GM18508 (cell line): ENCODE measurements around the gene ZBTB16.

Experiments used
- ATAC-seq: cut with Tn5 transposase; IDR thresholded peaks from one replicate; pipeline ENCODE4 v1.9.1; 2021; ENCODE audit warnings: moderate number of reproducible peaks; ENCODE audit not compliant: insufficient read depth, unreplicated experiment

Gene ZBTB16

DNA sequence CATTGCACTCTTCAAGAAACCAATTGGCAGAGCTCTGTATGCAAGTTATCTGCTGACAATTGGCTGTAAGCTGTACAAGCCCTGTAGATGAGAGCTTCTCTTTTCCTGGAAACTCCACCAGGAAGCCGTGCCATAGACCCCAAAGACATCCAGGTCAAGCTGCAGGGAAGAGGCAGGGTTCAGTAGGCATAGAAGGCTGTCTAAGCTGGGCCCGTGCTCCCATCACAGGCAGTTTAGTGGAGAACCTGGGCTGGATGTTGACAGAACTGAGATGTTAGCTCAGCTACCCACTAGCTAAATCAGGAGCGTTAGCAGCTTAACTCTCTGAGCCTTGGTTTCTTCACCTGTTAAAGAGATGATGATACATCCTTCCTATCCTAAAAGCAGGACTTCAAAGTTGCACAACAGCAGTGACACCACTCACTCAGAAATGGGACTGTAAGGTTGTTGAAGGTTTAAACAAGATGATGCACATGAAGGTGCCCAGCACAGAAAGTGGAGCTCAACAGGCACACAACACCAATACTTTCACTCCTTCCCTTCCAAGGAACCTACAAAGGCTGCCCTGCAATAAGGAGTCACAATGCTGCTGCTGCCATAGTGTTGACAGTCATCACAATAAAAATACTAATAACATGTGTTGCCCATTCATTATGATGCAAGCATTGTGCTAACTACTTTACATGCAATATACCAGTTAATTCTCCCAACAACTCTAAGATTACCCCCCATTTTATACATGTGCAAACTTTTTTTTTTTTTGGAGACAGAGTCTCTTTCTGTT is 115.4 kb downstream of the ZBTB16 start:
- no peak for ATAC-seq

DNA sequence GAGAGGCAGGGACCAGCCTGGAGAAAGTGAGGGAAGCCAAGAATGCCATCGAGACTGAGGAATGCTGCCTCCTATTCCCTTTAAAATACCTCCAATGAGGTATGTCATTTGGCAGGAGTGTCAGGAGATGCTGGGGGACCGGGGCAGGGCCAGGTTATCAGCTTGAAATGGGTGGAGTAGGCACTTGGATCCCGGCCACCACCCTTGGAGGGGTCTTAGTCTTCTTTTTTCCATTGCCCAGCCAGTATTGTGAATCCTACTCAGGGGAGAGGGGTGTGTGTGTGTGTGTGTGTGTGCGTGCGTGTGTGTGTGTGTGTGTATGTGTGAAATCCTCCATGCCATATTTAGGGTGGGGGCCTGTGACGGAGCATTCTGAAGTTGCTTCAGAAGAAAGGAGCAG is 116.2 kb downstream of the ZBTB16 start:
- ATAC-seq: no peak

DNA sequence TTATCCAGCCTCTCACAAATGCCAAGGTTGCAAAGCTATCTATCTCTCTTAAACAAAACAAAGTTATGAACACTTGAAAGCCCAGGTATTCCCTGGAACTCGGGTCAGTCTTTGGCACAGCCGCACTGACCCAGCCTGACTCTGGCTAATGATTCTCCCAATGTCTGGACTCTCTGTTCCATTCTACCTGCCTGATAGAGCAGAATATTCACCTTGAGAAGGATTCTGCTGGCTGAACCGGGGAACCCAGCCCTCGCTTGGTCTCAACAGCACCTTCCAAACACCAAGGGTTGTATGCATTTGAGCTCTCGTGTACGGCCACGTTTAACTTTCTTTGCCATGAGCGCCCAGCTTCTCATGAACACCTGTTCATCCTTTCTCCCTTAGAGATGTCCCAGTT is 116.8 kb downstream of the ZBTB16 start:
- no peak for ATAC-seq

DNA sequence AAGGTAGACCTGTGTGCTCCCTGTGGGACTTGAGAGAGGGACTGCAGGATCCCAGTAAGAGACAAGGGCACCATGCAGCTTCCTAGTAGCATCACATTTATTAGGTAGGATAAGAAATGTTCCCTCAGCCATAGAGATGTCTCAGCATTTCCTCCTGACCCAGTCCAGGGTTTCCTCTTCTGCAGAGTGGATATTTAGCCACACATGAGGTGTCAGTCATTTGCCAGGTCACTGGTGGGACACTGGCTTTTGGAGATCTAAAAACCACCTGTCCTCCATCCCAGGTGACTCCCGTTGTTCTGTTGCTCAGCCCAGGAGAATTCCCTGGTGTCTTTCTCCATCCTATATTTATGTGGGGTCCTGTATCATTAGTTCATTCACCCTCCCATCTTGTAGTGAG is 119.1 kb downstream of the ZBTB16 start:
- no peak for ATAC-seq

DNA sequence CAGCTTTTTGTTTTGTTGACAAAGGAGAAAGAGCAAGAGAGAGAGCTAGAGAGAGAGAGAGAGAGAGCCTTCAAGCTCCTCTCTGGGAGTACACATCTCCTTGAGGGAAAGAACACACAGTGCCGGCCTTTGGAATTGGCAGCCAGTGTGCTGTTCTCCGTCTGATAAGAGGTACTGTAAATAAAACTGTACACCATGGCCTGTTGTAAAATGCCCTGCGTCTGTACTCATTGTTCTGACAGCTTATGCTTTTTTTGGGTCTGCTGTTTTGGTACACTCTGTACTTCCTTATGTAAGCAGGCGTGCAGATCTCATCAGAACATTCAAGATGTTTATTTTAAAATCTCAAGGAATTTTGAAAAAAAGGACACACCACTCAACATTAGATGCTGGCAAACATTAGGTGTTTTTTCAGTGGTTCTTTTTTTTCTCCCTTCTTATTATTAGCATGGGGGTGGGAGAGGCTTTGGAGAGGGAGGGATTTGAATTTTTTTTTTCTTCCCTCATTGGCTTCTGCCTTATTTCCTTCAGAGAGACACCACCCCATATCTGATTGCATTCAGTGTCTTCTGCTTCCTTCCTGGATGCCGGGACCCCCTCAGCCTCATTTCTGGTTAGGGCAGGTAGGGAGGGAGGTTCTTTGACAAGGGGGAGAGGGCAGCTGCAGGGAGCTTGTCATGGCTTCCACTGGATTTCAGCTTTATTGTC is 119.9 kb downstream of the ZBTB16 start:
- no peak for ATAC-seq

DNA sequence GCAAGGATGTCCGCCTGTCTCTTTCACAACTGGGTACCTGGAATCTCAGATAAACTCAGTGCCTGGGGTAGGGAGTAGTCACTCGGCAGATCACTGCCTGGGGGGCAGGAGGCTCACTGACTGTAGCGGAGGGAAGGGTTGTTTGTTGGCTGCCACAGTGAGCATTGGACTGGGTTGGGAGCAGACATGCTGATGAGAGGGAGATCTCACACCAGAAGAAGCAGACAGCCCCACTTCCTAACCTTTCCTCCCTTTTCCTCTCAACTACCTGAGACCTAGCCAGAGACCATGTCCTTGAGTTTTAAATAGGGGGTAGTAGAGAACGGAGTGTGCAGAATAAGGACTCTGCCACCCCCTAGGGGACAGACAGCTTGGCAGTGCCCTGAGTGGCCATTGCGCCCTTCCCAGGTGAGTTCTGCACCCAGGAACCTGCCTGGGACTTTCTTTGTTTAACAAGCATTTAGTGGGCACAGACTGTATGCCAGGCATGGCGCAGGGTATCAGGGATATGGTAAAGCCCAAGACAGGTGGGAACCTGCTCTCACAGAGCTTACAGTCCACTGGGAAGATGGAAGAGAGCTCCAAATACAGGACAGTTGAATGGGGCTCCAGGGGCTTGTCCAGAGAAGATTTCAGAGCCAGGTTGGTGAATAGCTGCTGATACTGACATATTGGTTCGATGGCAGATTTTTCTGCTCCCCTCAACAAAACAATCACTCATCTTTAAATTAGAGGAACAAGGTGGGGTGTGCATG is 121.0 kb downstream of the ZBTB16 start:
- ATAC-seq: no peak

DNA sequence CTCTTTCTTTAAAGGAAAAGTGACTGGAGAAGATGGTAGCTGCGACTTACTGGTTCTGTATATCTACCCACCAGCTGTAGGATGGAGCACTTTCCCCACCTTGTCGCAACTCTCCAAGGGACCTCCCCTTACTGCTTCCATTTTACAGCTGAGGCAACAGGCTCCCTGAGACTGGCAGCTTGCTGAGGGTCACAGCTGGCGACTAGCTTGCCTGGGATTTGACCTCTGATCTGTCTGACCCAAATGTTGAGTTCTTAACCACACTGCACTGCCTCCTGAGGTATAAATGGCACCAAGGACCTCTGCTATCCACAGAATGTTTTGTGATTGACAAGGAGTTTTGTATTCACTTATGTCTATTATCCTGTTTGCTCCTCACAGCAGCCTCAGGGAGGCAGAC is 121.7 kb downstream of the ZBTB16 start:
- no peak for ATAC-seq

DNA sequence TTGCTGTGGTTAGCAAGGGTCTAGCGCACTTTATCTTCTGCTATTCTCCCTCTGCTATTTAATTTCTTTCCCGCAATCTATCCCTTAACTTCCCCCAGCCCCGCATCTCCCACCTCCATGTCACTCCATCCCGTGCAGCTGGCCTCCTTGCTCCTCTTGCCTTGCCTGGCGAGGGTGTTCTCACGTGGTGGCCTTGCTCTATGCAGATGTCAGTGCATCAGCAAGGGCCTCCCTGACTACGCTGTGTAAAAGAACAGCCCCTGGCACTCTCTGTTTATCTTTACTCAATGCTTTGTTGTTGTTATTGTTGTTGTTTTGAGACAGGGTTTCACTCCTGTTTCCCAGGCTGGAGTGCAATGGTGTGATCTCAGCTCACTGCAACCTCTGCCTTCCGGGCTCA is 122.2 kb downstream of the ZBTB16 start:
- no peak for ATAC-seq

DNA sequence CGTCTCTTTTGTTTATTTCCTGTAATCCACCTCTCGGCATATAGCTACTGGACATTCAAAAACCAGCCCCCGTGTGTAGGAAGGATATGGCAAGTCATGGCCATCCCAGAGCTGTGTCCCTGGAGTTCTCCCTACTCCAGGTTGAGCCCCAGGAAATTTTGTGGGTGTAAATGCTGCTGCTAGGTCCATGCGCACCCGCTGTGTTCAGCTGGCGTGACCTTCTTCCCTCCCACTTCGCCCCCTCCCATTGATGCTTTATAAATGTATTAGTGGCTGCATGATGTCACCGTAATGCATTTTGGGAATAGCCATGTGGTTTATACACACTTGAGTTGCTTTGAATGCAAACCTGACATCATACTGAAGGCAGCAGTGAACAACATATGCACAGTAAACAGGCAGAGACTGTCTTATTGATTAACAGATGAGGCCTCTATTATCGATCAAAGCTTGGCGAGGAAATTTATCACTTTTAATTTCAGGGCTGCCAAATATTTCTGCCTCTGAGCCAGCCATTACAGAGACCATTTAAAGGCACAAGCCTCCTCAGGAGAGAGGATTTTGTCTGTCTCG is 123.0 kb downstream of the ZBTB16 start:
- ATAC-seq: no peak

DNA sequence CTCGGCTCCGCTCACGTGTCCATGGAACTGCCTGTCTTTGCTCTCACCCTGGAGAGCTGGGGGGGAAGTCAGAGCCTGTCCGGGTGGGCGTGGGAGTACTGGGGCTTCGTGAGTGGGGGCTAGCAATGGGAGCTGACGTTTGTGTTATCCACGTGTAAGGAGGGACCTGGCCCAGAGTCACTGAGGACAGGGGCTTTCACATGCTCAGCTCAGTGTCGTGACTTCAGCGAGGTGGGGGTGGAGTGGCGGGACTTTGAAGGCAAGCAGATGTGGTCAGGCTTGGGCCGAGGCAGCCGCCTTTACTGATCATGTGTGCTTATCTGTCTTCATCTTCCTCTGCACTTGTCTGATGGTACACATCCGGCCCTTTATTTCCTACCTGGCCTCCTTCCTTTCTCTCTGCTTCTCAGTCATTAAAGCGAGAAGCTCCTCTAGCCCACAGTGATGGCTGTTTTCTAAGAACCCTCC is 123.6 kb downstream of the ZBTB16 start:
- ATAC-seq: no peak

DNA sequence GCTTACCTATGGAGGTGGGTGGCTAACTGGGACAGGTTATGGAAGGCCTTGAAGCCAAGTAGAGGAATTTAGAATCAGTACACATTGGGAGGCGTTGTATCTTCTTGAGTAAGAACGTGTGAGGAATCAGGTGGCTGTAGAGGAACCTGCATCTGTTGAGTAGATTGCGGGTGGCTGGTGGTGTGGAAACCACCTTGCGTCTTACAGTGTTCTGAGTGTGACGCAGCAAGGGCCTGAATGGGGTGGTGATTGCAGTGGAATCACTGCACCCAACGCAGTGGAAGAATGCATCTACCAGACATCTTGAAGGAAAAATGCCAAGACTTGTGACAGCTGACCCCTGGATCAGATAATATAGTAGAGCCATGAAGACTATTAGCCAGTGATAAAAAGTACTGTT is 125.9 kb downstream of the ZBTB16 start:
- ATAC-seq: no peak

DNA sequence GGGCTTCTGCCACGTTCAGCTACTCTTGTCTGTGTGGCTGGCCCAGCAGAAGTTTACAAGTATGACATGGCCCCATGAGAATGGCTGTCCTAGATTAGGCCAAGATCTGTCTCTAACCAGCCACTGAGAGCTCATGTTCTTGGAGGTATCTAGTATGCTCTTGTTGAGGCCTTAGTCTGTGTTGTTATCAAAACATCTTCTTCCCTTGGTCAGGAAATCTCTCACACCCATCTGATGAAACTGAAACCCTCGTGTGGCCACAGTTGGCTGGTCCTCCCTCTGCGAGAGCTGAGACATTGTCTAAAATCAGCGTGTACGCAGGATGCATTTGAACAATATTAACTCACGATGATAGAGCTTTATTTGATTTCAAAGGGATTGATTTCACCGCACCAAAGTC is 127.7 kb downstream of the ZBTB16 start:
- no peak for ATAC-seq

DNA sequence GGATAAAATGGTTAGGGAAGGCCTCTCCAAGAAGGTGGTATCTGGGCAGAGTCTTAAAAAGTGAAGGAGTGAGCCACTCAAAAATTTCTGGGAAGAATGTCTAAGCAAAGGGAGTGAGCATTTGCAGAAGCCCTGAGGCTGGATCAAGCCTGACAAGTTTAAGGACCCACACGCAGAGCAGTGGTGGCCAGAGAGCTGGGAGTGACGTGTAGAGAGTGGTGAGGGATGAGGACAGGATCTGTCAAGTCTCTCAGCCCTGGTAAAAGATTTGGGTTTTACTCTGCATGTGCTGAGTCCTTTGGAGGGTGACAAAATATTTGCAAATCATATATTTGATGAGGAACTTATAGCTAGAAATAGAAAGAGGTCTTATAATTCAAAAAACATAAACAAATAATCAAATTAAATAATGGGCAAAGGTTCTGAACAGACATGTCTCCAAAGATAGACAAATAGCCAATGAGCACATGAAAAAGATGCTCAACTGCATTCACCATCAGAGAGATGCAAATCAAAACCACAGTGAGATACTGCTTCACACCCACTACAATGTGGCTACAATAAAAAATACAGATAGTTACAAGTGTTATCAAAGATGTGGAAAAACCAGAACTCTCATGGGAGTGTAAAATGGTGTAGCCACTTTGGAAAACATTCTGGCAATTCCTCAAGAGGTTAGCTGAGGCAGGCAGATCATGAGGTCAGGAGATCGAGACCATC is 129.5 kb downstream of the ZBTB16 start:
- no peak for ATAC-seq

DNA sequence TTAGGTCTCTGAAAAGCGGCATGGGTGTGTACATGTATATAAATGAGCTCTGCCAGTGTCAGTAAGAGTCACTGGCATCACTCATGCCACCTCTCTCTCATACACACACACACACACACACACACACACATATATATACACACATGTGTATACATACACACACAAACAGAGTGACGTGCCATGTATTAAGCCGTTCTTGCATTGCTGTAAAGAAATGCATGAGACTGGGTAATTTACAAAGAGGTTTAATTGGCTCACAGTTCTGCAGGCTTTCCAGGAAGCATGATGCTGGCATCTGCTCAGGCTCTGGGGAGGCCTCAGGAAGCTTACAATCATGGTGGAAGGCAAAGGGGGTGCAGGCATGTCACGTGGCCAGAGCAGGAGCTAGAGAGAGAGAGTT is 131.1 kb downstream of the ZBTB16 start:
- no peak for ATAC-seq

DNA sequence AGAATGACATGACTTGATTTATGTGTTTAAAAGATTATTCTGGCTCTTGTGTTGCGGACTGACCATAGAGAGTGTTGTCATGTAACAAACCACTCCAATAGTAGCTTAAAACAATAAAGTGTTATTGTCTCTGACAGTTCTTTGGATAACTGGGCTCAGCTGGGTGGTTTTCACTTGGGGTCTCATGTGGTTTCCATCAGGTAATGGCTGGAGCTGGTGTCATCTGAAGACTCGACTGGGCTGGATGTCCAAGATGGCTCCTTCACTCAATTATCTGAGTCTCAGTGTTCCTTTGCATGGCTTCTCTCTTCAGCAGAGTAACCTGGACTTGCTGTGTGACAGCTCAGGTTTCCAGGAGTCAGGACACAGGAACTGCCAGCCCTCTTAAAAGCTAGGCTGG is 132.4 kb downstream of the ZBTB16 start:
- ATAC-seq: no peak

DNA sequence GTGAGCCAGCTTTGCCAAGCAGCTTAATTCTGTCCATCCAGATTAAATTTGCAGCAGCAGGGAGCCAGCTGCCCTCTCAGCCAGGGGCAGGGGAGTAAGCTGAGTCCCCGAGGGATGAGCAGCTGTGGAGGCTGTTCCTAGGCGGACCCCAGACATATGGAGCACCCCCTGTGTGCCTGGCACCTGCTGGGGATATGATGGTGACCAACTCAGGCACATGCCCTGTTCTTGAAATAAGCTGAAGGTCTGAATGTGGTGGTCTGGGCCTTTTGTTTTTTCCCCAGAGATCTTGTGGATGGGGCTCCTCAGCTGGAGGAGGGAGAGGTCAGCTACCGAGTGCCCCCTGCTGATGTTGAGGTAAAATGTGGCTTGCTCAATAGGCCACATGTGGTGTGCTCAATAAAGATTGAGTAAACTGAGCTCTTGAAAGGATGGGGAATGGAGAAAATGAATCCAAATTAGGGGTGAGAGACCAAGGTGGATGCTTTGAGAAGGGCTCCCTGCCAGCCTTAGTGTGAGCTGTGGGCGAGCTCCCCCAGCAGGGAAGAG is 133.4 kb downstream of the ZBTB16 start:
- ATAC-seq: no peak

DNA sequence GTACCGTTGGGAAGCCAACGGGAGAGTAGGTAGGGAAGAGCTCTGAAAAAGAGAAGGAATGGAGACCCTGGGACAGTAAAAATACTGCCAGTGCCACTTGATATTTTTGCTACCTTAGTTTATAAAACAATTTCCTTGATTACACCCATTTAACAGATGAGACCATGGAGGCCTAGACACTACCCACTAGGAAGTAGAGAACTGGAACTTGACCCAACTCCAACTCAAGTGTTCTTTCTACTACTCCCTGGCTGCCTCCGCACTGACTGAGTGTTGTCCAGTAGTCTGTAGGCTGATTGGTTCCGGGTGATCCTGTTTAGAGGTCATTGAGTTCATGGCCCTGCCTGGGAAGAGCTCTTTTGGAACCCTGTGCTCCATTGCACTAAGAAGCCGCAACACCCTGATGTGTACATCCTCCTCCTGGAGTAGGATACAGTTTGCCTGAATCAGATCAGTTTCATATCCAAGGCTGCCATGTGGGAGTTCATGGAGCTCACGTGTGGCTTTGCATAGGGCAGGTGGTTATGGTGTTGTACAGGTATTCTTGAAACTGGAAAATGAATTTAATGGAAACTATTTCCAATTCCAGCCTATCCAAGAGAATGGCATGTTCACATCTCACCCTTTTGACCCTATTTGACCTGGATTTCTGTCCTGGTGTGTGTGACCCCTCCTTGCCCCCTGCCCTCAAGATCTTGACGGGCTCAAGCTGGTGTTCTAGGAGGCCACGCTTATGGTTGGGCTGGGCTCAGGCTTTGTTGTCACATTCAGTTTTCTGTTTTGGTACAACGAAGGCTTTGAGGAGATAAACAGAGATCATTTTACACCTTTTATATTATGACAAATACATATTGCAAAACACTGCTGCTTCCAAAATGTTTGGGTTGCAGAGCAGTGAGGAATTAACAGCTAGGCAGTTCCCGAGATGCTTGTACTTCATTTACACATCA is 134.5 kb downstream of the ZBTB16 start:
- ATAC-seq: no peak

DNA sequence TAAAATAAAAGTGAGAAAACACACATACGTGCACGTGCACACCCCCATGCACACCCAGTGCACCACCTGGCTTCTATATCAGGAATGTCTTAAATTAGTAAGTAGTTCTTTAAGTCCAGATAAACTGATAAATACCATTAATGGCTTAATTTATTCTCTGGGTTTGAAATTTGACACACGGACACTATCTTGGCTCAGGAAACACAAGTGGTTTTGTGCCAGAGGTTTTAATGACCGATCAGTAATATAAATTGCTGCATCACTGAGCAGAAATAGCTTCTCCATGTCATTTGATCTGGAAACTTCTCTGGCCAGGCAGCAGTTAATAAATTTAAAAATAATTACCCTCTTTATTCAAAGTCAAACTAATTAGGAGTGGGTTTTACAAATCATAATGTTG is 135.2 kb downstream of the ZBTB16 start:
- ATAC-seq: no peak

DNA sequence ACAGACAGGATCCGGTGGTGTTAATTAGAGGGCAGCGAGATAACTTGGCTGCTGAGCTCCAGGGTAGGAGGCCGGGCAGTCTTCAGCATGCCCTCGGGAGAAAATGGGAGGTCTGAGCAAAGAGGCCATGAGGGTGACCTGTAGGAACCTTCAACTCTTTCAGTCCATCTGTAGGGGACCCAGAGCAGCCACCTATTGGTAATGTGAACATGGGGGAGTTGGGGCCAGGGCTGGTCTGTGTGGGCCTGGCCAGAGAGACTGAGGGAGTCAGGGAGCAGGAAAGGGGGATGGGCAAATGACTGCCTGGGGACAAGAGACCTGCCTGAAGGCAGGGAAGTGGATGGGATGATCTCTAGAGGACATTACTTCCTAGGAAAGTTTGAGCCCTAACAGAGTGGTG is 135.6 kb downstream of the ZBTB16 start:
- ATAC-seq: no peak
